ENCODE results near the gene FBXL4.

Gene FBXL4

GRCh38 chr6:98944598-98945081, 3.1 kb downstream of the FBXL4 start:
- DNase-seq (ENCODE audit: low spot score) (no peak), ATAC-seq (ENCODE audit: low read depth) (no peak)
- Histone ChIP-seq H3K27me3 (ENCODE audit: insufficient read depth, poor library complexity, severe bottlenecking) (no peaks in the 10 kb centered on the region), H3K36me3 (ENCODE audit: low read depth) (no peaks in the 10 kb centered on the region; the same call in 1 of the 2 replicates), H3K9me3 (ENCODE audit: severe bottlenecking) (no peaks in the 10 kb centered on the region), H3K27ac (ENCODE audit: poor library complexity, severe bottlenecking) (no peak overlapping the region), H3K4me3 (ENCODE audit: severe bottlenecking) (no peak overlapping the region), H3K4me1 (ENCODE audit: insufficient read depth, poor library complexity, severe bottlenecking) (no peaks in the 10 kb centered on the region)
- TF ChIP-seq, protein P1, sequence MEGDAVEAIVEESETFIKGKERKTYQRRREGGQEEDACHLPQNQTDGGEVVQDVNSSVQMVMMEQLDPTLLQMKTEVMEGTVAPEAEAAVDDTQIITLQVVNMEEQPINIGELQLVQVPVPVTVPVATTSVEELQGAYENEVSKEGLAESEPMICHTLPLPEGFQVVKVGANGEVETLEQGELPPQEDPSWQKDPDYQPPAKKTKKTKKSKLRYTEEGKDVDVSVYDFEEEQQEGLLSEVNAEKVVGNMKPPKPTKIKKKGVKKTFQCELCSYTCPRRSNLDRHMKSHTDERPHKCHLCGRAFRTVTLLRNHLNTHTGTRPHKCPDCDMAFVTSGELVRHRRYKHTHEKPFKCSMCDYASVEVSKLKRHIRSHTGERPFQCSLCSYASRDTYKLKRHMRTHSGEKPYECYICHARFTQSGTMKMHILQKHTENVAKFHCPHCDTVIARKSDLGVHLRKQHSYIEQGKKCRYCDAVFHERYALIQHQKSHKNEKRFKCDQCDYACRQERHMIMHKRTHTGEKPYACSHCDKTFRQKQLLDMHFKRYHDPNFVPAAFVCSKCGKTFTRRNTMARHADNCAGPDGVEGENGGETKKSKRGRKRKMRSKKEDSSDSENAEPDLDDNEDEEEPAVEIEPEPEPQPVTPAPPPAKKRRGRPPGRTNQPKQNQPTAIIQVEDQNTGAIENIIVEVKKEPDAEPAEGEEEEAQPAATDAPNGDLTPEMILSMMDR (IDR thresholded peaks at IDR 0.05; ENCODE audit: poor library complexity, severe bottlenecking): no peak

DNA sequence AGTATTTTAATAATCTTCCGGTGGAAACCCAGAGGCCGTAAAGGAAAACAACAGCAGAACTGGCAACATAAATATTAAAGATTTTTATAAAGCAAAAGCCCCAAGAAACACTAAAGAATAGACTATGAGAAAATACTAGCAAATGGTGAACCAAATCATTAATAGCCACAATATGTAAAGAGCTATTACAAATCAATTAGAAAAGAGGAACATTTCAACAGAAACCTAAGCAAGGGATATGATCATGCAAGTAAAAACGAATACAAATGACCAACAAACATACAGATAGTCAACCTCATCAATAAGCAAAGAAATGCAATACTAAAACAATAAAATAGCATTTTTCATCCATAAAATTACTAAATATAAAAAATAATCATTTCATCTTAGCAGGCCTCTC, 3.6 kb downstream of the FBXL4 start:
- Histone ChIP-seq H3K9me3 (ENCODE audit: severe bottlenecking) (no peaks in the 10 kb centered on the region), H3K36me3 (ENCODE audit: low read depth) (no peaks in the 10 kb centered on the region; the same call in 1 of the 2 replicates), H3K4me1 (ENCODE audit: insufficient read depth, poor library complexity, severe bottlenecking) (no peaks in the 10 kb centered on the region), H3K27me3 (ENCODE audit: insufficient read depth, poor library complexity, severe bottlenecking) (no peaks in the 10 kb centered on the region), H3K27ac (ENCODE audit: poor library complexity, severe bottlenecking) (no peak overlapping the region), H3K4me3 (ENCODE audit: severe bottlenecking) (no peak overlapping the region)
- ATAC-seq (ENCODE audit: low read depth) (no peak), DNase-seq (ENCODE audit: low spot score) (no peak)
- TF ChIP-seq, protein P1 (IDR thresholded peaks at IDR 0.05; ENCODE audit: poor library complexity, severe bottlenecking): no peak

GRCh38 chr6:98942263-98942803, 5.4 kb downstream of the FBXL4 start:
- no peaks in the 10 kb centered on the region for H3K27me3 ChIP-seq (ENCODE audit: insufficient read depth, poor library complexity, severe bottlenecking)
- H3K9me3 ChIP-seq (ENCODE audit: severe bottlenecking): no peaks in the 10 kb centered on the region
- no peak for ATAC-seq (ENCODE audit: low read depth)
- TF ChIP-seq, protein P1 (IDR thresholded peaks at IDR 0.05; ENCODE audit: poor library complexity, severe bottlenecking): no peak
- H3K36me3 ChIP-seq (ENCODE audit: low read depth): no peaks in the 10 kb centered on the region; the same call in 1 of the 2 replicates
- DNase-seq (ENCODE audit: low spot score): no peak
- H3K4me3 ChIP-seq (ENCODE audit: severe bottlenecking): no peak overlapping the region
- no peak overlapping the region for H3K27ac ChIP-seq (ENCODE audit: poor library complexity, severe bottlenecking)
- H3K4me1 ChIP-seq (ENCODE audit: insufficient read depth, poor library complexity, severe bottlenecking): no peaks in the 10 kb centered on the region

- no peaks in the 10 kb centered on the region for H3K4me1 ChIP-seq (ENCODE audit: insufficient read depth, poor library complexity, severe bottlenecking)
- no peak overlapping the region for H3K4me3 ChIP-seq (ENCODE audit: severe bottlenecking)
- H3K27ac ChIP-seq (ENCODE audit: poor library complexity, severe bottlenecking): no peak overlapping the region
- no peaks in the 10 kb centered on the region for H3K27me3 ChIP-seq (ENCODE audit: insufficient read depth, poor library complexity, severe bottlenecking)
- TF ChIP-seq, protein P1 (IDR thresholded peaks at IDR 0.05; ENCODE audit: poor library complexity, severe bottlenecking): no peak
- no peak for ATAC-seq (ENCODE audit: low read depth)
- H3K9me3 ChIP-seq (ENCODE audit: severe bottlenecking): no peaks in the 10 kb centered on the region
- no peaks in the 10 kb centered on the region; the same call in 1 of the 2 replicates for H3K36me3 ChIP-seq (ENCODE audit: low read depth)
- DNase-seq (ENCODE audit: low spot score): no peak
Measured at GRCh38 chr6:98941319-98941718, 6.4 kb downstream of the FBXL4 start.

GRCh38 chr6:98937351-98937750, 10.4 kb downstream of the FBXL4 start:
- Histone ChIP-seq H3K36me3 (ENCODE audit: low read depth) (0 out of 2 replicates have a peak, but pooled peaks cover 3% of the 10 kb centered on the region), H3K27me3 (ENCODE audit: insufficient read depth, poor library complexity, severe bottlenecking) (no peaks in the 10 kb centered on the region), H3K9me3 (ENCODE audit: severe bottlenecking) (no peaks in the 10 kb centered on the region), H3K4me3 (ENCODE audit: severe bottlenecking) (no peak overlapping the region), H3K4me1 (ENCODE audit: insufficient read depth, poor library complexity, severe bottlenecking) (no peaks in the 10 kb centered on the region), H3K27ac (ENCODE audit: poor library complexity, severe bottlenecking) (no peak overlapping the region)
- no peak for DNase-seq (ENCODE audit: low spot score)
- ATAC-seq (ENCODE audit: low read depth): no peak
- TF ChIP-seq, protein P1 (IDR thresholded peaks at IDR 0.05; ENCODE audit: poor library complexity, severe bottlenecking): no peak

All from RWPE2 (cell line).